ENCODE data around the gene TMEM165. TPM values are rescaled to one million over a fixed set of nuclear protein-coding genes. Genes with fewer than 3 reads are reported as not detected.

The TMEM165 gene
- total and polyA plus RNA-seq, 2 donors from 2014 or later, result 43.2 to 114 TPM

DNA sequence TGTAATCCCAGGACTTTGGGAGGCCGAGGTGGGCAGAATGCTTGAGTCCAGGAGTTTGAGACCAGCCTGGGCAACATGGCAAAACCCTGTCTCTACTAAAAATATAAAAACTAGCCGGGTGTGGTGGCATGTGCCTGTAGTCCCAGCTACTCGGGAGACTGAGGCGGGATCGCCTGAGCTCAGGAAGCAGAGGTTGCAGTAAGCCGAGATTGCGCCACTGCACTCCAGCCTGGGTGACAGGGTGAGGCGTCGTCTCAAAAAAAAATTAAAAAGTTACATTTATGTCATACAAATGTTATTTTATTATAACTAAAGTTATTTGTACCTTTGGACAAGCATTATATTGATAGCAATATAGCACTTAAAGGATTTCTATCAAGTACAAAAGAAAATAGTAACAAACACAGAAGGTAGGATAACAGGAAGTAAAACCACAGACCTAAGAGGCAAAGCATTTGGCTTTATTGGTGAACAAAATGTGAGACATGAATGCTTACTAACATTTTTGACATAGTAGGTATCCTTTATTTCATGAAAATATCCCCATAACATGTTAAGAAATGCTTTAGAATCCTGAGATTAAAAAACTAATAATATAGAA lies 51.5 kb downstream of the TMEM165 start:
- TF ChIP-seq, protein P1, sequence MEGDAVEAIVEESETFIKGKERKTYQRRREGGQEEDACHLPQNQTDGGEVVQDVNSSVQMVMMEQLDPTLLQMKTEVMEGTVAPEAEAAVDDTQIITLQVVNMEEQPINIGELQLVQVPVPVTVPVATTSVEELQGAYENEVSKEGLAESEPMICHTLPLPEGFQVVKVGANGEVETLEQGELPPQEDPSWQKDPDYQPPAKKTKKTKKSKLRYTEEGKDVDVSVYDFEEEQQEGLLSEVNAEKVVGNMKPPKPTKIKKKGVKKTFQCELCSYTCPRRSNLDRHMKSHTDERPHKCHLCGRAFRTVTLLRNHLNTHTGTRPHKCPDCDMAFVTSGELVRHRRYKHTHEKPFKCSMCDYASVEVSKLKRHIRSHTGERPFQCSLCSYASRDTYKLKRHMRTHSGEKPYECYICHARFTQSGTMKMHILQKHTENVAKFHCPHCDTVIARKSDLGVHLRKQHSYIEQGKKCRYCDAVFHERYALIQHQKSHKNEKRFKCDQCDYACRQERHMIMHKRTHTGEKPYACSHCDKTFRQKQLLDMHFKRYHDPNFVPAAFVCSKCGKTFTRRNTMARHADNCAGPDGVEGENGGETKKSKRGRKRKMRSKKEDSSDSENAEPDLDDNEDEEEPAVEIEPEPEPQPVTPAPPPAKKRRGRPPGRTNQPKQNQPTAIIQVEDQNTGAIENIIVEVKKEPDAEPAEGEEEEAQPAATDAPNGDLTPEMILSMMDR (IDR thresholded peaks at IDR 0.05; ENCODE audit: borderline replicate concordance, extremely low read depth, insufficient read depth), result no peak
- no peak overlapping the region for H3K27ac ChIP-seq (ENCODE audit: low read depth in 2 of 2, low read length in 2 of 2)
- DNase-seq (no peak), FAIRE-seq (no peak)
- intact Hi-C loops (cut with DNase I), result no loop called here
- peaks cover 3 to 8% (median 8%) of the 10 kb centered on the region in 3 donors for H3K36me3 ChIP-seq (ENCODE audit: control insufficient read depth in 2 of 3, insufficient read depth in 3 of 3, low read length in 3 of 3)
- H3K9me3 ChIP-seq (ENCODE audit: control insufficient read depth in 2 of 3, insufficient read depth in 1 of 3, low read length in 3 of 3), result no peaks in the 10 kb centered on the region
- H3K27me3 ChIP-seq (ENCODE audit: control insufficient read depth, insufficient read depth, low read length), result no peaks in the 10 kb centered on the region
- H3K9ac ChIP-seq (ENCODE audit: low read length in 3 of 3), result no peak overlapping the region
- no peak overlapping the region for H3K4me3 ChIP-seq (ENCODE audit: low read length in 3 of 3)
- H3K4me1 ChIP-seq (ENCODE audit: control insufficient read depth in 2 of 3, insufficient read depth in 2 of 3, low read depth in 1 of 3, low read length in 3 of 3), result no peaks in the 10 kb centered on the region

GRCh38 chr4:55447831-55448230 lies 52.1 kb downstream of the TMEM165 start:
- Histone ChIP-seq H3K27me3 (ENCODE audit: control insufficient read depth, insufficient read depth, low read length) (no peaks in the 10 kb centered on the region), H3K9ac (ENCODE audit: low read length in 3 of 3) (no peak overlapping the region), H3K36me3 (ENCODE audit: control insufficient read depth in 2 of 3, insufficient read depth in 3 of 3, low read length in 3 of 3) (peaks cover 7 to 8% (median 7%) of the 10 kb centered on the region in 3 donors), H3K4me3 (ENCODE audit: low read length in 3 of 3) (no peak overlapping the region), H3K9me3 (ENCODE audit: control insufficient read depth in 2 of 3, insufficient read depth in 1 of 3, low read length in 3 of 3) (no peaks in the 10 kb centered on the region), H3K27ac (ENCODE audit: low read depth in 2 of 2, low read length in 2 of 2) (no peak overlapping the region), H3K4me1 (ENCODE audit: control insufficient read depth in 2 of 3, insufficient read depth in 2 of 3, low read depth in 1 of 3, low read length in 3 of 3) (no peaks in the 10 kb centered on the region)
- intact Hi-C loops (cut with DNase I), result no loop called here
- DNase-seq, result peak in 2 of 5 donors; percentile 50 to 78
- TF ChIP-seq, protein P1 (IDR thresholded peaks at IDR 0.05; ENCODE audit: borderline replicate concordance, extremely low read depth, insufficient read depth), result no peak
- no peak for FAIRE-seq

GRCh38 chr4:55450566-55450965 lies 54.8 kb downstream of the TMEM165 start:
- H3K36me3 ChIP-seq (ENCODE audit: control insufficient read depth in 2 of 3, insufficient read depth in 3 of 3, low read length in 3 of 3), result peaks cover 7 to 11% (median 8%) of the 10 kb centered on the region in 3 donors
- no peak overlapping the region for H3K27ac ChIP-seq (ENCODE audit: low read depth in 2 of 2, low read length in 2 of 2)
- DNase-seq (no peak), FAIRE-seq (no peak)
- H3K4me1 ChIP-seq (ENCODE audit: control insufficient read depth in 2 of 3, insufficient read depth in 2 of 3, low read depth in 1 of 3, low read length in 3 of 3), result no peaks in the 10 kb centered on the region
- no peaks in the 10 kb centered on the region for H3K9me3 ChIP-seq (ENCODE audit: control insufficient read depth in 2 of 3, insufficient read depth in 1 of 3, low read length in 3 of 3)
- H3K27me3 ChIP-seq (ENCODE audit: control insufficient read depth, insufficient read depth, low read length), result no peaks in the 10 kb centered on the region
- intact Hi-C loops (cut with DNase I), result no loop called here
- H3K4me3 ChIP-seq (ENCODE audit: low read length in 3 of 3), result no peak overlapping the region
- no peak overlapping the region for H3K9ac ChIP-seq (ENCODE audit: low read length in 3 of 3)
- TF ChIP-seq, protein P1 (IDR thresholded peaks at IDR 0.05; ENCODE audit: borderline replicate concordance, extremely low read depth, insufficient read depth), result no peak

DNA sequence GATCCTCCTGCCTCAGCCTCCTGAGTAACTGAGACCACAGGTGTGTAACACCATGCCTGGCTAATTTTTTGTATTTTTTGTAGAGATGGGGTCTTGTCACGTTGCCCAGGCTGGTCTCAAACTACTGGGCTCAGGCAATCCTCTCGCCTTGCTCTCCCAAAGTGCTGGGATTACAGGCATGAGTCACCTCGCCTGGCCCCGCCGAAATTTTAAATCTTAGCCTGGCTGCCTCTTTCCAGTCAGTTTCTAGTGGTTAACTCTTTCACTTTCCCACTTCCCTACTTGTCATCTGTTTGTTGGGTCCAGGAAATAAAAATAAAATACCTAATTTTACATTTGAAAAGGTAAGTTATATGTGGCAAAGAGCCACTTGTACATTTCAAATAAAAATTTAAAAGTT lies 62.4 kb downstream of the TMEM165 start:
- Histone ChIP-seq H3K27me3 (ENCODE audit: control insufficient read depth, insufficient read depth, low read length) (no peaks in the 10 kb centered on the region), H3K9me3 (ENCODE audit: control insufficient read depth in 2 of 3, insufficient read depth in 1 of 3, low read length in 3 of 3) (no peaks in the 10 kb centered on the region), H3K27ac (ENCODE audit: low read depth in 2 of 2, low read length in 2 of 2) (no peak overlapping the region), H3K4me3 (ENCODE audit: low read length in 3 of 3) (no peak overlapping the region), H3K36me3 (ENCODE audit: control insufficient read depth in 2 of 3, insufficient read depth in 3 of 3, low read length in 3 of 3) (peaks cover 0 to 8% (median under 1%) of the 10 kb centered on the region in 3 donors), H3K4me1 (ENCODE audit: control insufficient read depth in 2 of 3, insufficient read depth in 2 of 3, low read depth in 1 of 3, low read length in 3 of 3) (no peaks in the 10 kb centered on the region), H3K9ac (ENCODE audit: low read length in 3 of 3) (no peak overlapping the region)
- DNase-seq, result no peak
- TF ChIP-seq, protein P1 (IDR thresholded peaks at IDR 0.05; ENCODE audit: borderline replicate concordance, extremely low read depth, insufficient read depth), result no peak
- intact Hi-C loops (cut with DNase I), result no loop called here
- FAIRE-seq, result no peak
